Esophagus muscularis mucosa (tissue), 3 donors: Measurements from ENCODE around the gene NAV2.

ENCODE experiments used
- POLR2A ChIP-seq: fragments of 450-650 bp; IDR thresholded peaks from one replicate; pipeline ENCODE4 v1.6.1; 2017; ENCODE audit warnings: antibody characterized with exemption, moderate library complexity, mild to moderate bottlenecking, low read depth
- POLR2AphosphoS5 ChIP-seq, 2 donors: sonication (generic); formaldehyde crosslinking; IDR thresholded peaks; one replicate each; pipeline ENCODE4 v1.6.1; 2017; ENCODE audit warnings: antibody characterized with exemption in 2 of 2
- TF ChIP-seq, protein P1 (sequence below), 3 experiments: fragments of 200-600 bp in 2 of 3; fragments of 450-650 bp in 1 of 3; sonication (generic) in 2 of 3; IDR thresholded peaks; one replicate each; pipeline ENCODE4 v1.5.1; 2017 to 2019; ENCODE audit warnings: antibody characterized with exemption in 3 of 3, mild to moderate bottlenecking in 2 of 3, moderate library complexity in 1 of 3

DNA sequence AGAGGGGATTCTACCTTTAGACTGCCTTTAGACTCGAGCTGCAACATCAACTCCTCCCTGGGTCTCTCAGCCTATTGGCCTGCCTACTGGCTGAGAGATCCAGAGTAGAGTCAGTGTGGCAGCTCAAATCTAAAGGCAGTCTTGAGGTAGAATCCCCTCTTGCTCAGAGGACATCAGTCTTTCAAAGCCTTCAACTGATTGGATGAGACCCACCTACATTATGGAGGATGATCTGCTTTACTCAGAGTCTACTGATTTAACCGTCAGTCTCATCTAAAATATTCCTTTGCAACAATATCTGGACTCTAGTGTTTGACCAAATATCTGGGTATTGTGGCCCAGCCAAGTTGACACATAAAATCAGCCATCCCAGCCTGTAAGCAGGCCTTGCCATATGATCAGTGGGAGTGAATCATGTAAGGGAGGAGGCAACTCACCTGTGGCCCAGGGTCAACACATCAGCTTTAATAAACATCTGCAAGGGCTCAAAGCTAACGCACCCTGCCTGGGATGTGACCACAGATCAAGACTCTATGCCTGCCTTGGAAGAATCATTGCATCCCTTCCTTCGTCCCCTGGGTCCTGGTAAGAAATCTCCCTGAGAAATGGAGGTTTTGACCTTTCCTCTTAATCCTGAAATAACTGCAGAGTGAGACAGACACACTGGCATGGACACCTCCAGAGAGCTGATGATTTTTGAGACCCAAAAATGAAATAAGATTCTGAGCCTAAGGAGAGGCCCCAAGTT is 249.6 kb downstream of the NAV2 start:
- TF ChIP-seq, protein P1, sequence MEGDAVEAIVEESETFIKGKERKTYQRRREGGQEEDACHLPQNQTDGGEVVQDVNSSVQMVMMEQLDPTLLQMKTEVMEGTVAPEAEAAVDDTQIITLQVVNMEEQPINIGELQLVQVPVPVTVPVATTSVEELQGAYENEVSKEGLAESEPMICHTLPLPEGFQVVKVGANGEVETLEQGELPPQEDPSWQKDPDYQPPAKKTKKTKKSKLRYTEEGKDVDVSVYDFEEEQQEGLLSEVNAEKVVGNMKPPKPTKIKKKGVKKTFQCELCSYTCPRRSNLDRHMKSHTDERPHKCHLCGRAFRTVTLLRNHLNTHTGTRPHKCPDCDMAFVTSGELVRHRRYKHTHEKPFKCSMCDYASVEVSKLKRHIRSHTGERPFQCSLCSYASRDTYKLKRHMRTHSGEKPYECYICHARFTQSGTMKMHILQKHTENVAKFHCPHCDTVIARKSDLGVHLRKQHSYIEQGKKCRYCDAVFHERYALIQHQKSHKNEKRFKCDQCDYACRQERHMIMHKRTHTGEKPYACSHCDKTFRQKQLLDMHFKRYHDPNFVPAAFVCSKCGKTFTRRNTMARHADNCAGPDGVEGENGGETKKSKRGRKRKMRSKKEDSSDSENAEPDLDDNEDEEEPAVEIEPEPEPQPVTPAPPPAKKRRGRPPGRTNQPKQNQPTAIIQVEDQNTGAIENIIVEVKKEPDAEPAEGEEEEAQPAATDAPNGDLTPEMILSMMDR (IDR thresholded peaks at IDR 0.05) = no peak
- no peak for TF ChIP-seq POLR2A
- no peak for TF ChIP-seq POLR2AphosphoS5 (IDR thresholded peaks at IDR 0.05)
